HG03432 (cell line): ENCODE measurements around the gene BAG1.

Source experiments
- ATAC-seq: cut with Tn5 transposase; IDR thresholded peaks from one replicate; pipeline ENCODE4 v1.9.1; 2021; ENCODE audit warnings: mild to moderate bottlenecking, moderate library complexity; ENCODE audit not compliant: unreplicated experiment

BAG1 gene

DNA sequence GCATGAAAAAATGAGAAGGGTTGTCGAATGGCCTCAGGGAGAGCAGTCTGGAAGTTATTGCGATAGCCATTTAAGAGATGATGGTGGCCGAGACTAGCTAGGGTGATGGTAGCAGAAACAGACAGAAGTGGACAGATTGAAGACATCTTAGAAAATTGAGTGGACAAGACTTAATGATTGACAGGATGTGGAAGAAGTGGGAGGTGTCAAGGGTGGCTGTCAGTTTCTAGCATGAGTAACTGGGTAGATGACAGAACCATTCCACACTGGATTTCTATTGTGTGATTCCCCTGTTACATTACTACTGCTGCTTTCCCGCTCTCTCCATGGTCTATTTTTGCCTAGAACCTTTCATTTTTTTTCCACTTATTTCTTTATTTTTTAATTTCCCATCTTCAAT, 13.0 kb upstream of the BAG1 start:
- no peak for ATAC-seq

DNA sequence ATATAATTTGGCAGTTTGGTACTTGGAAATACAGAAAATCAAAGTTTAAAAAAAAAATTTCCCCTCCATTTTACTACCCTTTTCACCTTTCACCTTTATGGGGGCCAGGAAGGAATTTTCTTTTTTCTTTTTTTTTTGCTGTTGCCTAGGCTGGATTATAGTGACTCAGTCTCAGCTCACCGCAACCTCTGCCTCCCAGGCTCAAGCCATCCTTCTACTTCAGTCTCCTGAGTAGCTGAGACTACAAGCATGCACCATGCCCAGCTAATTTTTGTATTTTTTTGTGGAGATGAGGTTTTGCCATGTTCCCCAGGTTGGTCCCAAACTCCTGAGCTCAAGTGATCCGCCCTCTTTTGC, 9.4 kb upstream of the BAG1 start:
- no peak for ATAC-seq

GRCh38 chr9:33273266-33273971, 8.9 kb upstream of the BAG1 start:
- no peak for ATAC-seq

DNA sequence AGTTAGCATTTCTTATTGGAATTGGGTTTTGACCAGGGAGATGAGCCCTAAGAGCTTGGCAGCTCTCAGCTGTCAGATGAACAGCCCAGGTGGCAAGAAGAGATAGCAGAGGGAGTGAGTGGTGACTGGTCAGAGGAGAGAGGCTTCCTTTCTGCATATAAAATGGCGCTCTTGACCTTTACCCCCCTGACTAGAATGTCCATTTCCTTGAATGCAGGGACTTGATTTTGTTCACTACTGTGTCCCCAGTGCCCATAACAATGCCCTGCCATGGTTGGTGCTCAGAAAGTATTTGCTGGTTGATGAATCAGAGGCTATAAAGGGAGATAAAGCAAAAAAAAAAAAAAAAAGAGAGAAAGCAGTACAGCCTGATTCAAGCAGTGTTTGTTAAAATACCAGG, 7.6 kb upstream of the BAG1 start:
- ATAC-seq: no peak

DNA sequence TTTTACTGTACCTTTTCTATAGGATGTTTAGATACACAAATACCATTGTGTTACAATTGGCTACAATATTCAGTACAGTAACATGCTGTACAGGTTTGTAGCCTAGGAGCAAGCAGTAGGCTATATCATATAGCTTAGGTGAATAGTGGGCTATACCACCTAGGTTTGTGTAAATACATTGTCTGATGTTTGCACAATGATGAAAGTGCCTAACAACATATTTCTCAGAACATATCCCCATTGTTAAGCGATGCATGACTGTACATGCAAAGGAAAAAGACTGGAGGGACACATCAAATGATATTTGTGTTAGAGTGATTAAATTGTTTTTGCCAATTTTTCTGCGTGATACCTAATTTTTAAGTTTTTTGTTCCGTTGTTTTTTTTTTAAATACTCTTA, 5.6 kb upstream of the BAG1 start:
- ATAC-seq: no peak

DNA sequence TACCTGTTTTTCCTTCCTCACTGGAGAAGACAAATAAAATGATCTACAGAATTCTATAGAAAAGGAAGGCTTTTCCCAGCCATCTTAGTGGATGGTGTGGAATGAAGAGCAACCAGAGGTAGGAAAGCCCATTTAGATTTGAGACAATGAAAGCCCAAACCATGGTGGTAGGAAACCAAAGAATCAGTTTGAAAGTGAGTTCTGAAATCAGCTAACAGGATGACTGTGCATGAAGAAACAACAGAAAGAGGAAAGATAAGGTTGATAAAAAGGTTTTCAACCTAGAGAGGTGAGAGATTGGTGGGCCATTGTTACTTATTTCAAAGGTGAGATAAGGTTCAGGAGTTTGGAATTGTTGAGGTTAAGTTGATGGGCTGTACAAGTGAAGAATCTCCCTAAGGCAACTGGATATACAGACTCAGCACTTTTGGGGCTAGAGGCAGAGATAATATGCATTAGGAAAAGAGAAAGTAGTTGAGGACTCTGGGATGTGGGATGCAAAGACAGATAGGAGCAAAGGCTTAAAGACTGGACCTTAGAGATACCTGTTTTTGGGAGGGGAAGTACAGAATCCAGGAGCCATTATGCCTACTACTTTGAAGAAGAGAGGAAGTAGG, 2.8 kb upstream of the BAG1 start:
- no peak for ATAC-seq

GRCh38 chr9:33265211-33265865, 830 bp upstream of the BAG1 start:
- no peak for ATAC-seq

GRCh38 chr9:33264003-33264472, 470 bp downstream of the BAG1 start:
- ATAC-seq: peak; percentile 37

DNA sequence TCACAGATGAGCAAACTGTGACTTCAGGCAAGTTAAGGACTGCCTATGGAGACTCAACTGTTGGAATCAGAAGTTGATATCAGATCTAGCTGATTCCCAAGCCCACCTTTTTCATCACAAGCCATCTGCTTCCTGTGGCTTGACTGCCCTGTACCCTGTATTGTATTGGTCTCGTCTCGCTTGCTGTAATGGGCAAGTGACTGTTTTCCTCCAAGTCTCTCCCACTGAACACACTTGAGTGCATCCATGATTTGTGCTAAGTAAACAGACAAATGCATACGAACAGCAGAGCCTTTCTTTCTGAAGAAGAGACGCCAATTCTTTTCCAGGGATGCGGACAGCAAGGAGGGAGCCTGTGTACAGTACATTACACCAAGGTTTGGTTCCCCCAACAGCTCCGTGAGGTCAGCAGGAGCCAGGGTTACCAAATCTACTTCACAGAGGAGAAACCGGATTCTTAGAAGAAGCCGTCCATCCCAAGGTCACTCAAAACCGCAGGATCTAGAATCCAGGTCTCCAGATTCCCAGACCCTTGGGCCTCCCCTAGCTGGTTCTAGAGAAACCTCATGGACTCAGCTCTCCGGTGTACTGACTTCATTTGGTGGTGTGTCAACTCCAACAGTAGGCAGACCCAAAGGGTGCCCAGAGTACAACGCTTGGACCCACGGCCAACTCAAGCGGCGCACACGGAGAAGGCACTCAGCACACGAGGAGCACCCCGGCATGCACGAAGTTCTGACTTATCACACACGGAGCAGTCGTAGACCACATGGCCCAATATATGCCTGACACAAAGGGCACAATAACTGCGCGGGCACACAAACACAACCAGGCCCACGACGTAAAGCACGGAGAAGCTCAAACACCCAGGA, 1.1 kb downstream of the BAG1 start:
- ATAC-seq: peak; percentile 1

DNA sequence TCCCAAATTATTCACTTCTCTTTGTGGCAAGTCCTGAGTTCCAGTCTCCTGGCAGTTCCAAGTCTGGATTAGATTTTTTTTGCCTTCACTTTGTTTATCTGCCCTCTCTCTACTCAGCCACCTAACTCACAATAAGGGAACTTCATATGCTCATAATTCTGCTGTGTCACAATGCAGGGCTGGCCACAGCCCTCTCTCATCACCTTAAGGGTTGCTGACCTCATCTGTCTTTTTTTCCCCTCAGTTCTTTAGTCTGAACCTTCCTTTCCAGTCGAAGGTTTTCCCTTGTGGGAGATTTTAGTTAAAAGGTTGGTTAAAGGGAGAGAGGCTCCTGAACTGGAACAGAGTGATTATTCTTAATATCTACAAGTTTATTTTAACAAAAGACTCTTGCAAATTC, 4.1 kb downstream of the BAG1 start:
- ATAC-seq: no peak

- no peak for ATAC-seq
These were observed 7.2 kb downstream of the BAG1 start for GRCh38 chr9:33257276-33257675.

GRCh38 chr9:33256236-33256635, 8.3 kb downstream of the BAG1 start:
- no peak for ATAC-seq

GRCh38 chr9:33255471-33255870, 9.0 kb downstream of the BAG1 start:
- ATAC-seq: no peak

- no peak for ATAC-seq
These were observed 9.5 kb downstream of the BAG1 start for GRCh38 chr9:33255014-33255413.

GRCh38 chr9:33254211-33254610, 10.3 kb downstream of the BAG1 start:
- ATAC-seq: no peak

DNA sequence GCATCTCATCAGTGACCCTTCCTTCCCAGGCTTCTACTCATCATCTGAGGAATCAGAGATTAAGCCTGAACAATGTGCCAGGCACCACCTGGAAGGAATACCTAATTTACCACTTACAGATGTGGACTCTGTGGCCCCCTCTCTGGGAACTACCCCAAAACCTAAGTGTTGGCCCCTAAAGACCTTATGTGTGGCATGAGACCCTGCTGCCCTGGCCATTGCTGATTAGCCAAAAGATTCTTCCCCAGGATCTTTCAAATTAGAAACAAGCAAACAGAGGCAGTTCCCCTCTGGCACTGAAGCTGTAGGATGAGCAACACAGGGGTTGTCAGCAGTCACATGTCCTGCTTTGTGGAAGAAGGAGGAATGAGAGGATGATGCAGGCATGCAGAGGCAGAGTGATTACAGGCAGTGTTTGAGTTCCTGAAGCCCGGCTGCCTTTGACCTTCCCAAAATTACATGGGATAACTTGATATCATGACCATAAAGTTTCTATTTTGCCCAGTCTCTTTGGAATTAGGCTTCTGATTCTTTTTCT, 14.0 kb downstream of the BAG1 start:
- no peak for ATAC-seq

GRCh38 chr9:33249983-33250382, 14.5 kb downstream of the BAG1 start:
- no peak for ATAC-seq

GRCh38 chr9:33249087-33249658, 15.3 kb downstream of the BAG1 start:
- ATAC-seq: peak; percentile 68

DNA sequence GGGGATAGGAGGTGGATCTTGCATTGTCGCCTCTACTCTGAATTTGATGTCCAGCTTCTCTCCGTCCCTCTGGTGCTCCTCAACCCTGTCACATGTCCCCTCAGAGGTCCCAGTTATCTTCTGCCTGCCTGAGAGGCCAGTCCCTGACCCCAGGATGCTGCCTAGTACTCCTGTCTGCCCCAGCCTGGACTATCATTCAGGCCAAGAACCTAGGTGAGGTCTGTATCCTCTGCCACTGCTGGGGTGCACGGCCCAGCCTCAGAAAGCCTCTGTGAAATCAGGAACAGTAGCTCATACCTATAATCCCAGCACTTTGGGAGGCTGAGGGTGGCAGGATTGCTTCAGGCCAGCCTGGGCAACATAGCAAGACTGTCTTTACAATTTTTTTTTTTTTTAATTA, 15.9 kb downstream of the BAG1 start:
- peak; percentile 9 for ATAC-seq

DNA sequence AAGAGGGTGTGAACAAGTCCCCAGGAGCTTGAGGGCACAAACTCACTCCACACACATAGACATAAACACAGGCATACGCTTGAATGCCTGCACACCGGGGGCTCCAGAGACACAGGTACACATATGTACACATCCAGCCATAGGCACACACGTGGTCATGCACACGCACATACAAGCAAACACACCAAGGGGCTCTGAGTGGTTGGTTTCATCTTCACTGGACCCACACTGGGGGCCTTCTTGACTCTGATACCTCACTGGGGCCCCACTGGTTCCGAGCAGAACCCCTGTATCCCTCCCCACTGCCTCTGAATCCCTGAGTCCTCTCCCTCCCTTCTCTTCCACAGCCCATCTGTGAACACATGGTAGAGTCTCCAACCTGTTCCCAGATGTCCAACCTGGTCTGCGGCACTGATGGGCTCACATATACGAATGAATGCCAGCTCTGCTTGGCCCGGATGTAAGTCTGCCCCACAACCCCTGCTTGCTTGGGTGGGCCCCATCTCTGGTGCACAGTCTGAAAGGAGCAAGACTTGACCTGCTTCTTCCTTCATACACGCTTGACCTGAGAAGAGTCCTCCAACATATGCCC, 18.1 kb downstream of the BAG1 start:
- ATAC-seq: no peak
